SHP77 (cell line): Measurements from ENCODE around the gene NVL.
A peak's percentile ranks its signal among the peaks of the same experiment; 100 is the strongest.
"Not testable (repeated sequence)": the region's sequence is repeated elsewhere in the genome, so short reads cannot be mapped to it uniquely, and the experiment has no call there.

Experiments used
- DNase-seq, 2 experiments: peaks; one replicate each; lab custom pipeline; 2025; lab: John Stamatoyannopoulos, UW

The NVL gene

GRCh38 chr1:224338150-224338838 lies 8.3 kb upstream of the NVL start:
- DNase-seq: no peak

- no peak for DNase-seq
Measured at GRCh38 chr1:224333939-224334786, 4.2 kb upstream of the NVL start.

DNA sequence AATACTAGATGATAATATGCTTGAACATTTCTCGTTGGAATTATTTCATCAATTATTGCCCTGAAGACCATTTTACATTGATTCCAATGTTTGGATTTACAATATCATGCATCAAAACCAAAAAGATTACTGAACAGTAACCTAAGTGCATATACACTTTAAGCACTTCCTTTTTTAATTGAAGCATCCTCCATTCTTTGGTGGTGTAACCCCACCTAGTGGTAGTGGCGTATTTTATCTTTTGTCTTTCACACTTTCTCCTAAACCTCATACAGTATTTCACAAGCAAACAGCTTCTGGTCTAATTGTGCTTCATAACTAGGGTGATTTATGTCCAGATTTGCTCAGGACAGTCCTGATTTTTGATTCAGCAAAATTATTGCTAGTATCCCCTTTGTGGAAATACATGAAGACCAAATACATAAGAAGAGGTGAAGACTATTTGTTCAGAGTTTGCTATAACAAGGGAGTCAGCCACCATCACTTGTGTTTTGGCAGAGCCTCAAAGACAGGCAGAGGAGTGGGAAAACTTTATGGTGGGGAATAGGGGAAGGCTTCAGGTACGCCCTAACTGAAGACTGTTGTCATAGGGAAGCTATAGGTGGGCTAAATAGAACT lies 3.4 kb upstream of the NVL start:
- DNase-seq: peak; percentile 23 to 48

- no peak for DNase-seq
Measured at GRCh38 chr1:224331824-224332223, 1.9 kb upstream of the NVL start.

GRCh38 chr1:224331326-224331725 lies 1.4 kb upstream of the NVL start:
- DNase-seq: no peak

DNA sequence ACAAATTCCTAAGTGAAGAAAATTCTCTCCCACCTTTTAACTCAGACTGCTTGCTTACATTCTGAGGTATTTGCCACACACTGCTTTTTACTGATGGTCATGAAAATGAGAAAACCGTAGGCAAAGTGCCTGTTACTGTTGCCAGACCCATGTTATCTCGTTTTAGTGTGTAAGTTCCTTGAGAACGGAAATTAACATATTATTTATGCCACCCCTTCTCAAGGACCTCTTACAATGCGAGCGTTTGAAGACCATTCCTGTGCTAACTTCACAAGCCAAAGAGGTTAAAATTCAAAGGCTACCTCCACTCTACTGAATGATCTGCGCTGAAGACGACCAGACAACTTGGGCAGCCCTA lies 509 bp downstream of the NVL start:
- no peak for DNase-seq

GRCh38 chr1:224328644-224329043 lies 1.3 kb downstream of the NVL start:
- no peak for DNase-seq

DNA sequence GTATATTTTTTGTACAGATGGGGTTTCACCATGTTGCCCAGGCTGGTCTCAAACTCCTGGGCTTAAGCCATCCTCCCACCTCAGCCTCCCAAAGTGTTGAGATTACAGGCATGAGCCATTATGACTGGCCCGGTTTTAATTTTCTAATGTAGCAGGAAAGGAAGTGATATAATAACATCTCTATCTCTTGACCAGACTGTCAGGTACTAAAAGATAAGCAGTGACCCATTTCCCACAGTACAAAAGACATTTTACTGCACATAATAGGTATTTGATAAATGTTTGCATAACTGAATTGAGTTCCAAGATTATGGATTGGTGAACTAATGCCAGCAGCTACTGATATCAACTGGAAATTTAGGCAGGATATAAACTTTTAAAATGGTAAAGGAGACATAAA lies 4.0 kb downstream of the NVL start:
- no peak for DNase-seq

GRCh38 chr1:224321706-224322105 lies 8.3 kb downstream of the NVL start:
- DNase-seq: no peak

GRCh38 chr1:224317383-224318045 lies 12.5 kb downstream of the NVL start:
- DNase-seq: peak; percentile 16 to 37

DNA sequence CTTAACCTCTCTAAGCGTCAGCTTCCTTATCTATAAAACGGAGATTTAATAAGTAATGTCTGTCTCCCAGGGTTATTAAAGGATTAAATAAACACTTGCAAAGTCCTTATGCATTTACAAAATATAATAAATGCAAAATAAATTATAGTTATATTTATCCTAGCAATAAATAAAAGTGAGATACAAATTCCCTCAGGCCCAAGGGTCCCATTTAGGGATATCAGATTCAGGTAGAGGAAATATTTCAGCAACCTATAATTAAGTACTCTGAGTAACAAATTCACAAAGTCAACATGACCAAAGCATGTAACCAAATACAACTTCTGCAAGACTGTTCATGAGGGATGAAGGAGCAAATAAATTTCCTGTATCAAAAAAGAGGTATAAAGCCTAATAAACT lies 17.9 kb downstream of the NVL start:
- DNase-seq: no peak

DNA sequence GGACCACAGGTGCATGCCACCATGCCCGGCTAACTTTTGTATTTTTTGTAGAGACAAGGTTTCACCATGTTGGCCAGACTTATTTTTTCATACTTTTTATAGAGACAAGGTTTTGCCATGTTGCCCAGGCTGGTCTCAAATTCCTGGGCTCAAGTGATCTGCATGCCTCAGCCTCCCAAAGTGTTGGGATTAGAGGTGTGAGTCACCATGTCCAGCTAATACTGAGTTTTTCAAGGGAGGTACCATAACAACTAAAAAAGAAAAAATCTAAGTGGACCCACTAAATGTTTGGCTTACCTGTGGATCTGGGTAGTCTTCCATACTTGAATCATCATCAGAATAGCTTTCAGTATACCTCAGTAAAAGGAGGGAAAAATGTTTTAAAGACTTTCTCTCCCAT lies 18.5 kb downstream of the NVL start:
- not testable (repeated sequence) for DNase-seq

DNA sequence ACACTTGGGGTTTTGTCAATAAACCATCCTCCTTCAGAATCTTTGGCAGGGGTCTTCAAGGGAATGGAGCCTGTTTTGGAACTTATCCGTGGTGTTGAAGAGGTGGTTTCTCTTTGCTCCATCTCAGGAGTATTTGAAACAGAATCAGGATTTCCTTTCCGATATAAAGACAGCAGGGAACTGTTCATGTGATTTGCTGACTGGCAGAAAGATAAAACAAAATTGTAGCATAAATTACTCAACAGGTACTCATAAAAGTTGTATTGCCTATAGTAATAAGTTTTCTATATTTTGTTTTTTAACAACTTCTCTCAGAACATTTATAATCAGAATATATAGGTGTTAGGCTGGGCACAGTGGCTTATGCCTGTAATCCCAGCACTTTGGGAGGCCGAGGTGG lies 21.9 kb downstream of the NVL start:
- no peak for DNase-seq

DNA sequence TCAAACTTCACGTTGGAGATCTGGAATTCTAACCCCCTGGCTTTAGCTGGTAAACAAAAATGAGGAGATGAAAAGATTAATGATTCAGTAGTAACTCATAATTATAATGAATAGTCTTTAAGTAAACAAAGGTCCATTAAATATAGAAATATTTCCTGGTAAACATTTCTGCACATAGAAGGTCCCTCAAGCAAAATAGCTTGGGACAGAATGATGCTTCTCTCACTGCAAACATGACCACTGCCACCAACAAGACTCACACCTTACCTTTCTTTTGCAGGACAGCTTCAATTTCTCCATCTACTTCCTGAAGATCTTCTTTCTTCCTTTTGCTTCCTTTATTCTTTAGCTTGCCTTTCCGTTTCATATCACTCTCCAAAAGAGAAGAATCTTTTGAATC lies 25.2 kb downstream of the NVL start:
- no peak for DNase-seq

DNA sequence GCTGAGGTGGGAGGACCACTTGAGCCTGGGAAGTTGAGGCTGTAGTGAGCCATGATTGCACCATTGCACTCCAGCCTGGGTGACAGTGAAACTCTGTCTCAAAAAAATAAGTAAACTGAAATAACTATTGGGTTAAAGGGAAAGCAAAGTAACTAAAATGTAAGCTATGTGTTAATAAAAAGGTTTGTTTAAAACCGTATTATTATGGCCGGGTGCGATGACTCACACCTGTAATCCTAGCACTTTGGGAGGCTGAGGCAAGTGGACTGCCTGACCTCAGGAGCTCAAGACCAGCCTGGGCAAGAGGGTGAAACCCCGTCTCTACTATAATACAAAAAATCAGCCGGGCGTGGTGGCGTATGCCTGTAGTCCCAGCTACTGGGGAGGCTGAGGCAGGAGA lies 27.0 kb downstream of the NVL start:
- no peak for DNase-seq

DNA sequence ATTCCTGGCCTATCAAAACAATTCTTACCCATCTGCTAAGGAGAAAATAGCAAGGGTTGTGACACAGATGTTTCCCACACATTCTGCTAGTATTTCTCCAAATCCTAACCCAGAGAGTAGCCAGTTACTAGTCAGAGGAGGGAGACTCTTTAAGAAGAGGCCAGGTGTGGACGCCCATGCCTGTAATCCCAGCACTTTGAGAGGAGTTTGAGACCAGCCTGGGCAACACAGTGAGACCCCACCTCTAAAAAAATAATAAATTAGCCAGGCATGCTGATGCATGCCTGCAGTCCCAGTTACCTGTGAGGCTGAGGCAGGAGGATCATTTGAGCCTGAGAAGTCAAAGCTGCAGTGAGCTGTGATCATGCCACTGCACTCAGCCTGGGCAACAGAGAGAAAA lies 28.6 kb downstream of the NVL start:
- DNase-seq: no peak

DNA sequence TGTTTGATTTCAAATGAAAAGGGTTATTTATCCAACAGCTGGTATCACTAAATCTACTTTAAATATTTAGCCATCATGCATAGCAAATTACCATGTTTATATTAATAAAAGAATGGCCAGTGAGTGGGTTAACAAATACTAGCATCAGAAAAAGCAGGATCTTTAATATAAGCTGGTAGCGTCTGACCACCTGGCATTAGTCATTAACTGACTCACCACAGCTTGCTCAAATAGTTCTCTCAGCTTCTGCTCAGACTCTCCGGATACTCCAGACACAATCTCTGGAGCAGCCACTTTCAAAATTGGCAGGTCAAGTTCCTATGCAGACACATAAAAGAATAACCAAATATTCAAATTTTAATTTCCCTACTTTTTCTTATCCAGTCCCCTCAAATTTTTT lies 29.6 kb downstream of the NVL start:
- DNase-seq: no peak

- no peak for DNase-seq
Measured at GRCh38 chr1:224298346-224299330, 31.3 kb downstream of the NVL start.

DNA sequence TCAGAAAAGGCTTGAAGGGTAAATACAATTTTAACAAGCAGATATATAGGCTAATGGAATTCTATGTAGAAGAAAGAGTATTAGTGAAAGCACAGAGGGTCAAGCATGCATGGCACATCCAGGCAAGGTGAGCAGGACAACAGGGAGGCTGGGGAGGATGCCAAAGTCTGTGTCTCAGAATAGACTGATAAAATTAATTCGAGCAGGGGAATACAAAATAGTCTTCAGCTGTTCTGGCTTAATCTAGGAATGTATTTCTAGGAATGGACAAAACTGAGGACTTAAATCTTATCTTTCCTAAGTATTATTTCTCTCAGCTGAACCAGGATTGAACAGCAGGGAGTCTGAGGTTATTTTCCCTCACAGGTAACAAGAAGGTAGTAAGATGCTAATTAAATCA lies 35.2 kb downstream of the NVL start:
- DNase-seq: no peak

DNA sequence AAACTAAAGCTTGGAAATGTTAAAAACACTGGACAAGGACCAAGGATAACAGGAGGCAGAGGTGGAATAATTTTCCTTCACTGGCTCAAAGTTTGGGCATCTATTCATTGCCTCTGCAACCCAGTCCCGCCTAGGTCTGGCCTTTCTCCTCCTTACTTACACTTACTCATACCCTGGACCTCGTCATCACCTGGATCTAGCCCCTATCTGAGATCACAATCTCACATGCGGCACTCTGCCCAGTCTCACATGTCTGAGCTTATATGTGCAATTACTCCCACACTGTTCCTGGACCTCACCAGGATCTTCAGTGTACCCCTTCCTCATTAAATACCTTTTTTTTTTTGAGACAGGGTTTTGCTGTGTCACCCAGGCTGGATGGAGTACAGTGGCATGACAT lies 37.6 kb downstream of the NVL start:
- DNase-seq: no peak

- DNase-seq: no peak
Measured at GRCh38 chr1:224289396-224289795, 40.6 kb downstream of the NVL start.

DNA sequence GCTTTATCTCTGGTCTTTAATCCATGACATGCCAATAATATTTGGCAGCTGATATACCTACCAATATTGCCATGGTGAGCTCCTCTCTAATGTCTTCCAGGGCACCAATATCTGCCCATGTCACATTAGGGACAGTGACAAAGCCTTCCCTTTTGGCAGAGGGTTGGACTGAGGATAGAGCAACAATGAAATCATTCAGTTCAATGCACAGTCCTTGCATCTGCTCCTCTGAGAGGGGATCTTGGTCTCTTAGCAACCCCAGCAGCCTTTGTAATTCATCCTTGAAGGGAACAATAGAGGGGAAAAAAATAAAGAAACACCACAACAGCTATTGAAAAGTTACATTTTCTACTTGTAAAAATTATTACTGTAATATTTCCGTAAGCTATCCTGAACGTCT lies 42.3 kb downstream of the NVL start:
- DNase-seq: no peak
